ENCODE measurements around the gene ABCA3. TPM values are rescaled to one million over a fixed set of nuclear protein-coding genes. Genes with fewer than 3 reads are reported as not detected.

ABCA3 gene
- total RNA-seq, 2 donors from 2014 or later, result 9.6 to 12.4 TPM

- DNase-seq (no peak), ATAC-seq (no peak)
- intact Hi-C loops (cut with DNase I), result no loop called here
These were observed 16.1 kb downstream of the ABCA3 start for GRCh38 chr16:2324296-2324859.

GRCh38 chr16:2323701-2324100, 16.8 kb downstream of the ABCA3 start:
- ATAC-seq, result no peak
- intact Hi-C loops (cut with DNase I), result no loop called here
- no peak for DNase-seq

- intact Hi-C loops (cut with DNase I), result no loop called here
- ATAC-seq, result no peak
- no peak for DNase-seq
These were observed 20.9 kb downstream of the ABCA3 start for GRCh38 chr16:2319606-2320005.

GRCh38 chr16:2317231-2318020, 23.1 kb downstream of the ABCA3 start:
- intact Hi-C loops (cut with DNase I), result no loop called here
- DNase-seq, result no peak
- ATAC-seq, result no peak

GRCh38 chr16:2308089-2308962, 32.2 kb downstream of the ABCA3 start:
- no peak for ATAC-seq
- no peak for DNase-seq
- intact Hi-C loops (cut with DNase I), result no loop called here

- no peak for DNase-seq
- intact Hi-C loops (cut with DNase I), result no loop called here
- no peak for ATAC-seq
These were observed 40.7 kb downstream of the ABCA3 start for GRCh38 chr16:2299915-2300192.

GRCh38 chr16:2299121-2299914, 41.2 kb downstream of the ABCA3 start:
- ATAC-seq (no peak), DNase-seq (no peak)

GRCh38 chr16:2298621-2299020, 41.9 kb downstream of the ABCA3 start:
- intact Hi-C loops (cut with DNase I), result no loop called here
- DNase-seq (no peak), ATAC-seq (no peak)

More at GRCh38 chr16:2299121-2299914, 41.2 kb downstream of the ABCA3 start:
- intact Hi-C loops (cut with DNase I), result no loop called here

GRCh38 chr16:2297506-2297860, 43.0 kb downstream of the ABCA3 start:
- DNase-seq (no peak), ATAC-seq (no peak)
- intact Hi-C loops (cut with DNase I), result no loop called here

GRCh38 chr16:2296661-2297505, 43.6 kb downstream of the ABCA3 start:
- no peak for DNase-seq
- ATAC-seq, result peak; percentile 72 to 81

GRCh38 chr16:2295056-2295798, 45.3 kb downstream of the ABCA3 start:
- intact Hi-C loops (cut with DNase I), result no loop called here
- no peak for DNase-seq
- no peak for ATAC-seq

More at GRCh38 chr16:2296661-2297505, 43.6 kb downstream of the ABCA3 start:
- intact Hi-C loops (cut with DNase I), result no loop called here

- DNase-seq, result no peak
- intact Hi-C loops (cut with DNase I), result no loop called here
- no peak for ATAC-seq
These were observed 48.3 kb downstream of the ABCA3 start for GRCh38 chr16:2292221-2292620.

GRCh38 chr16:2289282-2289681, 51.2 kb downstream of the ABCA3 start:
- ATAC-seq (no peak), DNase-seq (no peak)
- intact Hi-C loops (cut with DNase I), result no loop called here

GRCh38 chr16:2288726-2289125, 51.8 kb downstream of the ABCA3 start:
- intact Hi-C loops (cut with DNase I), result no loop called here
- ATAC-seq, result no peak
- DNase-seq, result no peak

- ATAC-seq (no peak), DNase-seq (no peak)
- intact Hi-C loops (cut with DNase I), result no loop called here
These were observed 52.5 kb downstream of the ABCA3 start for GRCh38 chr16:2287916-2288547.

- DNase-seq, result no peak
- ATAC-seq, result no peak
- intact Hi-C loops (cut with DNase I), result no loop called here
These were observed 54.0 kb downstream of the ABCA3 start for GRCh38 chr16:2286550-2286949.

- ATAC-seq (peak in 1 of 2 donors; percentile 53), DNase-seq (no peak)
- intact Hi-C loops (cut with DNase I), result no loop called here
These were observed 54.8 kb downstream of the ABCA3 start for GRCh38 chr16:2285731-2286191.

Data from left cardiac atrium (tissue), 4 donors.